ENCODE data around the gene FKBP2. TPM values are rescaled to one million over a fixed set of nuclear protein-coding genes. Genes with fewer than 3 reads are reported as not detected.

The FKBP2 gene
- total RNA-seq, 1 donor from 2014 or later, result 110 TPM

- Histone ChIP-seq H3K4me3 (ENCODE audit: low read depth, low read length) (no peak overlapping the region), H3K27me3 (ENCODE audit: control insufficient read depth, insufficient read depth, low read length) (no peaks in the 10 kb centered on the region), H3K36me3 (ENCODE audit: control insufficient read depth, insufficient read depth, low read length) (peaks cover 3% of the 10 kb centered on the region)
- no peak for TF ChIP-seq CTCF (IDR thresholded peaks at IDR 0.05; ENCODE audit: insufficient read depth, low read length, poor library complexity, severe bottlenecking)
- DNase-seq (ENCODE audit: low read depth), result no peak
Measured at GRCh38 chr11:64264371-64264852, 23.5 kb downstream of the FKBP2 start.

- Histone ChIP-seq H3K36me3 (ENCODE audit: control insufficient read depth, insufficient read depth, low read length) (peaks cover 3% of the 10 kb centered on the region), H3K4me3 (ENCODE audit: low read depth, low read length) (no peak overlapping the region), H3K27me3 (ENCODE audit: control insufficient read depth, insufficient read depth, low read length) (no peaks in the 10 kb centered on the region)
- DNase-seq (ENCODE audit: low read depth), result no peak
- TF ChIP-seq CTCF (IDR thresholded peaks at IDR 0.05; ENCODE audit: insufficient read depth, low read length, poor library complexity, severe bottlenecking), result no peak
Measured at GRCh38 chr11:64265176-64266160, 24.6 kb downstream of the FKBP2 start.

GRCh38 chr11:64266339-64266738 is 25.4 kb downstream of the FKBP2 start:
- peaks cover 3% of the 10 kb centered on the region for H3K36me3 ChIP-seq (ENCODE audit: control insufficient read depth, insufficient read depth, low read length)
- H3K27me3 ChIP-seq (ENCODE audit: control insufficient read depth, insufficient read depth, low read length), result no peaks in the 10 kb centered on the region
- DNase-seq (ENCODE audit: low read depth), result no peak
- no peak overlapping the region for H3K4me3 ChIP-seq (ENCODE audit: low read depth, low read length)
- no peak for TF ChIP-seq CTCF (IDR thresholded peaks at IDR 0.05; ENCODE audit: insufficient read depth, low read length, poor library complexity, severe bottlenecking)

- no peak for DNase-seq (ENCODE audit: low read depth)
- no peaks in the 10 kb centered on the region for H3K27me3 ChIP-seq (ENCODE audit: control insufficient read depth, insufficient read depth, low read length)
- H3K36me3 ChIP-seq (ENCODE audit: control insufficient read depth, insufficient read depth, low read length), result peaks cover 3% of the 10 kb centered on the region
- no peak for TF ChIP-seq CTCF (IDR thresholded peaks at IDR 0.05; ENCODE audit: insufficient read depth, low read length, poor library complexity, severe bottlenecking)
- no peak overlapping the region for H3K4me3 ChIP-seq (ENCODE audit: low read depth, low read length)
Measured at GRCh38 chr11:64267207-64267945, 26.5 kb downstream of the FKBP2 start.

GRCh38 chr11:64268025-64268892 is 27.4 kb downstream of the FKBP2 start:
- TF ChIP-seq CTCF (IDR thresholded peaks at IDR 0.05; ENCODE audit: insufficient read depth, low read length, poor library complexity, severe bottlenecking), result no peak
- DNase-seq (ENCODE audit: low read depth), result no peak
- H3K4me3 ChIP-seq (ENCODE audit: low read depth, low read length), result peak overlapping the region; percentile 73

More at GRCh38 chr11:64268025-64268892, 27.4 kb downstream of the FKBP2 start:
- H3K36me3 ChIP-seq (ENCODE audit: control insufficient read depth, insufficient read depth, low read length), result peaks cover 3% of the 10 kb centered on the region
- H3K27me3 ChIP-seq (ENCODE audit: control insufficient read depth, insufficient read depth, low read length), result no peaks in the 10 kb centered on the region
